Measurements from ENCODE around the gene ISCU.

DNA sequence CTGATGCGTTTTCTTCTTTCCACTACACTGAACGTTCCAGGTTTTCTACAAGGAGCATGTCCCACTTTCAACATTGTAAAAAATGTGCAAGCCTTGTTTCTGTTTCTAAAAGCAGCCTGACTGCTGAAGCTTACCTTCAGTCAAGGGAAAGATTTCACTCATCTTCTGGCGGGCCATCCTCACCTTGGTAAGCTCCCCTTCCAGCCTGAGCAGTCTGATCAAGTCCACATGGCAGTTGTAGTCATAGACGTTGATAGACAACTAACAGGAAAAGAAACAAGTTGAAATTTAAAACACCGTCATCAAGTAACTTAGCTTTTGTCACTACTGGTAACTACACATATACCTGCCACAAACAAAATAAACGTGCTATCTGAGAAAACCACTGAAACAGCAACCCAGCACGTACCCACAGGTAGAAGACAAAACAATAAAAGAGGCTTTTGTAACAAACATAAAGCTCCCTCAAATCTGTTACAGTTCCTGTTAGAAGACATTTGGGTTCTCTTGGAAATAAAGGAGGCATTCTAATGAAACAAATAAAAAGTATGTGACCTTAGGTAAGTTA, 13.4 kb upstream of the ISCU start:
- TF ChIP-seq, protein P1, sequence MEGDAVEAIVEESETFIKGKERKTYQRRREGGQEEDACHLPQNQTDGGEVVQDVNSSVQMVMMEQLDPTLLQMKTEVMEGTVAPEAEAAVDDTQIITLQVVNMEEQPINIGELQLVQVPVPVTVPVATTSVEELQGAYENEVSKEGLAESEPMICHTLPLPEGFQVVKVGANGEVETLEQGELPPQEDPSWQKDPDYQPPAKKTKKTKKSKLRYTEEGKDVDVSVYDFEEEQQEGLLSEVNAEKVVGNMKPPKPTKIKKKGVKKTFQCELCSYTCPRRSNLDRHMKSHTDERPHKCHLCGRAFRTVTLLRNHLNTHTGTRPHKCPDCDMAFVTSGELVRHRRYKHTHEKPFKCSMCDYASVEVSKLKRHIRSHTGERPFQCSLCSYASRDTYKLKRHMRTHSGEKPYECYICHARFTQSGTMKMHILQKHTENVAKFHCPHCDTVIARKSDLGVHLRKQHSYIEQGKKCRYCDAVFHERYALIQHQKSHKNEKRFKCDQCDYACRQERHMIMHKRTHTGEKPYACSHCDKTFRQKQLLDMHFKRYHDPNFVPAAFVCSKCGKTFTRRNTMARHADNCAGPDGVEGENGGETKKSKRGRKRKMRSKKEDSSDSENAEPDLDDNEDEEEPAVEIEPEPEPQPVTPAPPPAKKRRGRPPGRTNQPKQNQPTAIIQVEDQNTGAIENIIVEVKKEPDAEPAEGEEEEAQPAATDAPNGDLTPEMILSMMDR (IDR thresholded peaks at IDR 0.05), result no peak
- TF ChIP-seq POLR2A (IDR thresholded peaks at IDR 0.05), result no peak
